Erythroblast (primary cell): ENCODE measurements around the gene TRPV5.

Experiments
- GATA1 ChIP-seq: IDR thresholded peaks from 2 replicates; pipeline ENCODE4 v1.6.1; 2011; ENCODE audit warnings: low read depth, mild to moderate bottlenecking, control low read depth, low read length, moderate library complexity
- POLR2A ChIP-seq: IDR thresholded peaks from 2 replicates; pipeline ENCODE4 v1.6.1; 2011; ENCODE audit warnings: mild to moderate bottlenecking, low read length

DNA sequence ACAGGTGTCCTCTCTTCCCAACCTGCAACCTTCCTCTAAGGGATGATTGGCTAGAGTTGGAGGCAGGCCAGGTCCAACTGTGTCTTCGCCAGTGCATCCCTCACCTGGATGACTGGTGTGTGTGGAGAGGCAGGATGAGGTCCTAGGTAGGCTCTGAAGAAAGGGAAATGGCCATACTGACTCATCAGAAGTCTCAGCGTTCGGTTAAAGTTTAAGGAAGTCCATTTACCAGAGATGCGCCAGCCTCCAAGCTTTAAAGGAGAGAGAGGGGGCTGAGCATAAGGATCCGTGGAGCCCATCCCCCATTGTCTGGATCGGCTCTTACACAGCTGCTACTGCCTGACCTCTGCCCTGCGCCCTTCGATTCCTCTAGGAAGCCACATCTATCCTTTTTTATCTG is 24.2 kb upstream of the TRPV5 start:
- TF ChIP-seq POLR2A (no peak), GATA1 (no peak)
